ENCODE data around the gene LIPN. TPM values are rescaled to one million over a fixed set of nuclear protein-coding genes. Genes with fewer than 3 reads are reported as not detected.

LIPN gene
- total RNA-seq, 2 donors from 2014 or later = 0.80 TPM; not detected in 1

GRCh38 chr10:88754287-88754686, 5.5 kb upstream of the LIPN start:
- Mint-ChIP-seq H3K36me3 (ENCODE audit: low read depth) (no peaks in the 10 kb centered on the region), H3K4me3 (no peak overlapping the region), H3K27ac (no peak overlapping the region), H3K4me1 (peaks cover 6% of the 10 kb centered on the region), H3K27me3 (peaks cover 6% of the 10 kb centered on the region)
- no peak for ATAC-seq
- DNase-seq = no peak
- no peaks in the 10 kb centered on the region for H3K9me3 ChIP-seq (ENCODE audit: control insufficient read depth, low read length, poor library complexity, severe bottlenecking)

GRCh38 chr10:88755753-88756152, 4.1 kb upstream of the LIPN start:
- Mint-ChIP-seq H3K27me3 (peaks cover 6% of the 10 kb centered on the region), H3K4me3 (no peak overlapping the region), H3K27ac (no peak overlapping the region), H3K4me1 (peaks cover 10% of the 10 kb centered on the region), H3K36me3 (ENCODE audit: low read depth) (no peaks in the 10 kb centered on the region)
- no peaks in the 10 kb centered on the region for H3K9me3 ChIP-seq (ENCODE audit: control insufficient read depth, low read length, poor library complexity, severe bottlenecking)
- no peak for ATAC-seq
- no peak for DNase-seq

- H3K4me3 Mint-ChIP-seq = no peak overlapping the region
- peaks cover 10% of the 10 kb centered on the region for H3K4me1 Mint-ChIP-seq
These were observed 3.2 kb upstream of the LIPN start for GRCh38 chr10:88756660-88757059.

GRCh38 chr10:88762906-88763305, 3.1 kb downstream of the LIPN start:
- Mint-ChIP-seq H3K4me1 (peaks cover 4% of the 10 kb centered on the region), H3K27me3 (peaks cover 13% of the 10 kb centered on the region), H3K36me3 (ENCODE audit: low read depth) (no peaks in the 10 kb centered on the region), H3K27ac (no peak overlapping the region), H3K4me3 (no peak overlapping the region)
- ATAC-seq = no peak
- H3K9me3 ChIP-seq (ENCODE audit: control insufficient read depth, low read length, poor library complexity, severe bottlenecking) = no peaks in the 10 kb centered on the region
- no peak for DNase-seq

More at GRCh38 chr10:88756660-88757059, 3.2 kb upstream of the LIPN start:
- DNase-seq = no peak
- no peaks in the 10 kb centered on the region for H3K9me3 ChIP-seq (ENCODE audit: control insufficient read depth, low read length, poor library complexity, severe bottlenecking)
- ATAC-seq = no peak
- no peak overlapping the region for H3K27ac Mint-ChIP-seq
- peaks cover 6% of the 10 kb centered on the region for H3K27me3 Mint-ChIP-seq
- H3K36me3 Mint-ChIP-seq (ENCODE audit: low read depth) = no peaks in the 10 kb centered on the region

- H3K27ac Mint-ChIP-seq = no peak overlapping the region
- H3K36me3 Mint-ChIP-seq (ENCODE audit: low read depth) = no peaks in the 10 kb centered on the region
- DNase-seq (no peak), ATAC-seq (no peak)
- H3K27me3 Mint-ChIP-seq = peaks cover 13% of the 10 kb centered on the region
- H3K4me1 Mint-ChIP-seq = peaks cover 4% of the 10 kb centered on the region
- no peak overlapping the region for H3K4me3 Mint-ChIP-seq
- no peaks in the 10 kb centered on the region for H3K9me3 ChIP-seq (ENCODE audit: control insufficient read depth, low read length, poor library complexity, severe bottlenecking)
These were observed 3.6 kb downstream of the LIPN start for GRCh38 chr10:88763441-88763840.

- Mint-ChIP-seq H3K36me3 (ENCODE audit: low read depth) (no peaks in the 10 kb centered on the region), H3K4me1 (peaks cover 4% of the 10 kb centered on the region), H3K27ac (no peak overlapping the region), H3K4me3 (no peak overlapping the region), H3K27me3 (peaks cover 13% of the 10 kb centered on the region)
- ATAC-seq = no peak
- no peaks in the 10 kb centered on the region for H3K9me3 ChIP-seq (ENCODE audit: control insufficient read depth, low read length, poor library complexity, severe bottlenecking)
- DNase-seq = no peak
These were observed 4.3 kb downstream of the LIPN start for GRCh38 chr10:88764110-88764509.

GRCh38 chr10:88765816-88766215, 6.0 kb downstream of the LIPN start:
- H3K9me3 ChIP-seq (ENCODE audit: control insufficient read depth, low read length, poor library complexity, severe bottlenecking) = no peaks in the 10 kb centered on the region
- no peak for ATAC-seq
- Mint-ChIP-seq H3K27ac (no peak overlapping the region), H3K4me3 (no peak overlapping the region), H3K27me3 (peaks cover 17% of the 10 kb centered on the region), H3K4me1 (no peaks in the 10 kb centered on the region), H3K36me3 (ENCODE audit: low read depth) (no peaks in the 10 kb centered on the region)
- no peak for DNase-seq

GRCh38 chr10:88769384-88769783, 9.6 kb downstream of the LIPN start:
- ATAC-seq = no peak
- peaks cover 7% of the 10 kb centered on the region for H3K27me3 Mint-ChIP-seq

GRCh38 chr10:88781206-88781605, 21.4 kb downstream of the LIPN start:
- DNase-seq = no peak
- Mint-ChIP-seq H3K4me1 (no peaks in the 10 kb centered on the region), H3K27ac (no peak overlapping the region), H3K36me3 (ENCODE audit: low read depth) (no peaks in the 10 kb centered on the region), H3K4me3 (no peak overlapping the region), H3K27me3 (peaks cover 5% of the 10 kb centered on the region)
- ATAC-seq = no peak
- no peaks in the 10 kb centered on the region for H3K9me3 ChIP-seq (ENCODE audit: control insufficient read depth, low read length, poor library complexity, severe bottlenecking)

More at GRCh38 chr10:88769384-88769783, 9.6 kb downstream of the LIPN start:
- Mint-ChIP-seq H3K4me1 (no peaks in the 10 kb centered on the region), H3K36me3 (ENCODE audit: low read depth) (no peaks in the 10 kb centered on the region), H3K27ac (no peak overlapping the region), H3K4me3 (no peak overlapping the region)
- no peak for DNase-seq
- no peaks in the 10 kb centered on the region for H3K9me3 ChIP-seq (ENCODE audit: control insufficient read depth, low read length, poor library complexity, severe bottlenecking)

GRCh38 chr10:88782222-88782621, 22.4 kb downstream of the LIPN start:
- Mint-ChIP-seq H3K4me1 (no peaks in the 10 kb centered on the region), H3K27me3 (peaks cover 5% of the 10 kb centered on the region)
- ATAC-seq = no peak

GRCh38 chr10:88783724-88784123, 23.9 kb downstream of the LIPN start:
- DNase-seq (no peak), ATAC-seq (no peak)
- H3K4me3 Mint-ChIP-seq = no peak overlapping the region
- no peaks in the 10 kb centered on the region for H3K9me3 ChIP-seq (ENCODE audit: control insufficient read depth, low read length, poor library complexity, severe bottlenecking)
- H3K27ac Mint-ChIP-seq = no peak overlapping the region
- no peaks in the 10 kb centered on the region for H3K4me1 Mint-ChIP-seq
- H3K27me3 Mint-ChIP-seq = peaks cover 5% of the 10 kb centered on the region
- H3K36me3 Mint-ChIP-seq (ENCODE audit: low read depth) = no peaks in the 10 kb centered on the region

More at GRCh38 chr10:88782222-88782621, 22.4 kb downstream of the LIPN start:
- H3K9me3 ChIP-seq (ENCODE audit: control insufficient read depth, low read length, poor library complexity, severe bottlenecking) = no peaks in the 10 kb centered on the region
- no peak for DNase-seq
- H3K36me3 Mint-ChIP-seq (ENCODE audit: low read depth) = no peaks in the 10 kb centered on the region
- H3K4me3 Mint-ChIP-seq = no peak overlapping the region
- no peak overlapping the region for H3K27ac Mint-ChIP-seq

- no peaks in the 10 kb centered on the region for H3K9me3 ChIP-seq (ENCODE audit: control insufficient read depth, low read length, poor library complexity, severe bottlenecking)
- no peaks in the 10 kb centered on the region for H3K36me3 Mint-ChIP-seq (ENCODE audit: low read depth)
- no peak for ATAC-seq
- H3K4me3 Mint-ChIP-seq = no peak overlapping the region
- H3K27me3 Mint-ChIP-seq = peaks cover 5% of the 10 kb centered on the region
- no peaks in the 10 kb centered on the region for H3K4me1 Mint-ChIP-seq
- H3K27ac Mint-ChIP-seq = no peak overlapping the region
- DNase-seq = no peak
These were observed 26.4 kb downstream of the LIPN start for GRCh38 chr10:88786032-88786770.

- H3K4me3 Mint-ChIP-seq = no peak overlapping the region
- no peaks in the 10 kb centered on the region for H3K4me1 Mint-ChIP-seq
- ATAC-seq = no peak
- H3K27me3 Mint-ChIP-seq = peaks cover 5% of the 10 kb centered on the region
- H3K9me3 ChIP-seq (ENCODE audit: control insufficient read depth, low read length, poor library complexity, severe bottlenecking) = no peaks in the 10 kb centered on the region
- H3K27ac Mint-ChIP-seq = no peak overlapping the region
- no peak for DNase-seq
- no peaks in the 10 kb centered on the region for H3K36me3 Mint-ChIP-seq (ENCODE audit: low read depth)
These were observed 27.6 kb downstream of the LIPN start for GRCh38 chr10:88787463-88787862.

GRCh38 chr10:88788924-88789323, 29.1 kb downstream of the LIPN start:
- peaks cover 3% of the 10 kb centered on the region for H3K4me1 Mint-ChIP-seq
- ATAC-seq = no peak
- H3K36me3 Mint-ChIP-seq (ENCODE audit: low read depth) = no peaks in the 10 kb centered on the region
- H3K4me3 Mint-ChIP-seq = no peak overlapping the region
- H3K9me3 ChIP-seq (ENCODE audit: control insufficient read depth, low read length, poor library complexity, severe bottlenecking) = no peaks in the 10 kb centered on the region
- DNase-seq = no peak
- H3K27me3 Mint-ChIP-seq = no peaks in the 10 kb centered on the region
- no peak overlapping the region for H3K27ac Mint-ChIP-seq

Measured in T-helper 17 cell (primary cell).